IMR-90 (cell line): ENCODE results near the gene AHCTF1. TPM values are rescaled to one million over a fixed set of nuclear protein-coding genes. Genes with fewer than 3 reads are reported as not detected.

Experiments used
- ATAC-seq: fragments of 200-7000 bp; cut with Tn5 transposase; 2 replicates; pipeline ENCODE4 v1.9.1; 2020; ENCODE audit warnings: low read depth, mild to moderate bottlenecking, moderate library complexity
- BruUV-seq: library from RNA; stranded (reverse); fragments of 400-500 nt; replicated peaks from 2 replicates; lab custom pipeline; 2021; lab: Mats Ljungman, UMichigan
- CTCF ChIA-PET: fragments of 300-600 bp; formaldehyde crosslinking; extraction: SDS; loops from one replicate; lab custom pipeline; 2021; ENCODE audit warnings: antibody characterized with exemption; lab: Yijun Ruan, JAX
- POLR2A ChIA-PET: fragments of 300-600 bp; sonication (Branson Sonifier 250); formaldehyde crosslinking; loops from one replicate; lab custom pipeline; 2022; ENCODE audit warnings: antibody characterized with exemption; ENCODE audit not compliant: unreplicated experiment; lab: Charles Lee
- DNase-seq: peaks from one replicate; pipeline ENCODE4 v3.0.0; 2013
- H2AFZ ChIP-seq: replicated peaks from 2 replicates; pipeline ENCODE3; 2013; ENCODE audit warnings: low read length, mild to moderate bottlenecking; ENCODE audit not compliant: poor library complexity
- H2AK5ac ChIP-seq: 2 replicates; pipeline ENCODE4 v1.6.1; 2013; ENCODE audit warnings: low read depth, low read length, inconsistent platforms
- H2AK9ac ChIP-seq: replicated peaks from 2 replicates; pipeline ENCODE3; 2013; ENCODE audit warnings: mild to moderate bottlenecking, low read depth, low read length, moderate library complexity; ENCODE audit not compliant: poor library complexity
- H2BK120ac ChIP-seq: 2 replicates; pipeline ENCODE4 v1.6.1; 2013; ENCODE audit warnings: low read depth, low read length, inconsistent platforms
- H2BK15ac ChIP-seq: 3 replicates; pipeline ENCODE4 v1.6.1; 2013; ENCODE audit warnings: low read depth, low read length, inconsistent platforms
- H2BK20ac ChIP-seq: 2 replicates; pipeline ENCODE4 v1.6.1; 2013; ENCODE audit warnings: low read depth, mild to moderate bottlenecking, inconsistent platforms, low read length, moderate library complexity
- H2BK5ac ChIP-seq: 2 replicates; pipeline ENCODE4 v1.6.1; 2013; ENCODE audit warnings: mild to moderate bottlenecking, low read depth, low read length, inconsistent platforms; ENCODE audit not compliant: poor library complexity, severe bottlenecking
- H3K14ac ChIP-seq: replicated peaks from 2 replicates; pipeline ENCODE4 v1.6.1; 2013; ENCODE audit warnings: low read depth, low read length, inconsistent platforms
- H3K18ac ChIP-seq: 2 replicates; pipeline ENCODE4 v1.6.1; 2013; ENCODE audit warnings: low read depth, low read length, control low read depth
- H3K23ac ChIP-seq: 2 replicates; pipeline ENCODE4 v1.6.1; 2013; ENCODE audit warnings: low read depth, low read length, inconsistent platforms
- H3K27ac ChIP-seq: 2 replicates; pipeline ENCODE4 v1.5.1; 2013; ENCODE audit warnings: mild to moderate bottlenecking, control low read depth, low read length; ENCODE audit not compliant: insufficient read depth
- H3K27me3 ChIP-seq: 2 replicates; pipeline ENCODE4 v1.6.1; 2013; ENCODE audit warnings: low read length; ENCODE audit not compliant: control insufficient read depth, insufficient read depth
- H3K36me3 ChIP-seq: 2 replicates; pipeline ENCODE4 v1.6.1; 2013; ENCODE audit warnings: low read length, mixed read lengths; ENCODE audit not compliant: control insufficient read depth, insufficient read depth
- H3K4ac ChIP-seq: 2 replicates; pipeline ENCODE4 v1.6.1; 2013; ENCODE audit warnings: low read depth, low read length, inconsistent platforms
- H3K4me1 ChIP-seq: 2 replicates; pipeline ENCODE4 v1.6.1; 2013; ENCODE audit warnings: low read length, mixed read lengths; ENCODE audit not compliant: control insufficient read depth, insufficient read depth
- H3K4me2 ChIP-seq: 2 replicates; pipeline ENCODE4 v1.6.1; 2013; ENCODE audit warnings: low read depth, mild to moderate bottlenecking, control low read depth, low read length, moderate library complexity
- H3K4me3 ChIP-seq: 2 replicates; pipeline ENCODE4 v1.5.1; 2013; ENCODE audit warnings: low read depth, mild to moderate bottlenecking, control low read depth, low read length, moderate library complexity; ENCODE audit not compliant: insufficient read depth
- H3K56ac ChIP-seq: 2 replicates; pipeline ENCODE4 v1.6.1; 2013; ENCODE audit warnings: low read length, inconsistent platforms; ENCODE audit not compliant: insufficient read depth; ENCODE audit errors: extremely low read depth
- H3K79me1 ChIP-seq, 2 experiments: 2 replicates each; pipeline ENCODE4 v1.6.1; 2013; ENCODE audit warnings: low read length in 2 of 2, inconsistent platforms in 1 of 2, low read depth in 1 of 2
- H3K9ac ChIP-seq: 2 replicates; pipeline ENCODE4 v1.6.1; 2013; ENCODE audit warnings: low read depth, low read length, control low read depth
- H3K9me1 ChIP-seq: 2 replicates; pipeline ENCODE4 v1.6.1; 2013; ENCODE audit warnings: low read length, inconsistent platforms; ENCODE audit not compliant: insufficient read depth
- H3K9me3 ChIP-seq: 2 replicates; pipeline ENCODE4 v1.6.1; 2013; ENCODE audit warnings: low read length; ENCODE audit not compliant: control insufficient read depth, insufficient read depth
- H4K20me1 ChIP-seq: 2 replicates; pipeline ENCODE4 v1.6.1; 2013; ENCODE audit warnings: low read length, inconsistent platforms; ENCODE audit not compliant: insufficient read depth
- H4K5ac ChIP-seq: 2 replicates; pipeline ENCODE4 v1.6.1; 2013; ENCODE audit warnings: mild to moderate bottlenecking, low read depth, low read length, control low read depth
- H4K8ac ChIP-seq, 2 experiments: 2 replicates each; pipeline ENCODE4 v1.6.1; 2013; ENCODE audit warnings: low read depth in 2 of 2, low read length in 2 of 2, control low read depth in 1 of 2, inconsistent platforms in 1 of 2
- H4K91ac ChIP-seq: 2 replicates; pipeline ENCODE4 v1.6.1; 2013; ENCODE audit warnings: low read depth, low read length, inconsistent platforms; ENCODE audit not compliant: insufficient read depth
- CEBPB ChIP-seq: IDR thresholded peaks from 2 replicates; pipeline ENCODE4 v1.6.1; 2012; ENCODE audit warnings: low read depth, low read length, improper control_type of control experiment
- MAFK ChIP-seq: IDR thresholded peaks from 2 replicates; pipeline ENCODE4 v1.6.1; 2012; ENCODE audit warnings: low read depth, low read length, improper control_type of control experiment
- MAZ ChIP-seq: IDR thresholded peaks from 2 replicates; pipeline ENCODE4 v1.6.1; 2012; ENCODE audit warnings: low read depth, mild to moderate bottlenecking, low read length, improper control_type of control experiment, moderate library complexity, borderline replicate concordance
- NFE2L2 ChIP-seq: fragments of 150-350 bp; IDR thresholded peaks from 2 replicates; pipeline ENCODE4 v1.6.1; 2016; ENCODE audit warnings: low read depth, mild to moderate bottlenecking, low read length
- POLR2A ChIP-seq: IDR thresholded peaks from 2 replicates; pipeline ENCODE4 v1.6.1; 2012; ENCODE audit warnings: mild to moderate bottlenecking, low read depth, low read length
- RCOR1 ChIP-seq: IDR thresholded peaks from 2 replicates; pipeline ENCODE4 v1.6.1; 2012; ENCODE audit warnings: mild to moderate bottlenecking, low read length, improper control_type of control experiment; ENCODE audit not compliant: insufficient replicate concordance
- SMC3 ChIP-seq: fragments of 150-350 bp; IDR thresholded peaks from 2 replicates; pipeline ENCODE4 v1.6.1; 2016; ENCODE audit warnings: low read depth, mild to moderate bottlenecking, antibody characterized with exemption, low read length, moderate library complexity
- WGBS, 2 experiments: methylation state at CpG; one replicate each; pipeline versions ENCODE4 v1.1.5 to v1.1.7; 2013; ENCODE audit warnings: missing lambda C conversion rate in 2 of 2; ENCODE audit not compliant: insufficient read length in 1 of 2; ENCODE audit errors: extremely low coverage in 2 of 2; 5-methylcytosine and 5-hydroxymethylcytosine counted together
- dilution Hi-C: fragments of 300-500 bp; cut with HindIII; formaldehyde crosslinking; loops from one replicate; pipeline ENCODE4 v1.14.3; 2018; ENCODE audit warnings: low sequenced_read_pairs; ENCODE audit not compliant: unreplicated experiment
- in situ Hi-C: fragments of 300-500 bp; cut with MboI; formaldehyde crosslinking; loops from 3 replicates; pipeline ENCODE4 v1.14.3; 2019; ENCODE audit warnings: low sequenced_read_pairs, inconsistent platforms, mixed read lengths
- intact Hi-C: fragments of 100-400 bp; cut with micrococcal nuclease; formaldehyde crosslinking; loops from 2 replicates; pipeline ENCODE4 v1.10.0; 2022
- polyA plus RNA-seq, 3 experiments: library from polyadenylated mRNA; depleted of rRNA; stranded (reverse); fragments of >200 nt; gene quantifications; 2 replicates each; pipeline ENCODE4 v1.2.3, GENCODE V29; 2012; ENCODE audit warnings: low replicate concordance in 1 of 3
- total RNA-seq: library from RNA; depleted of rRNA; stranded (reverse); fragments of >200 nt; gene quantifications from 2 replicates; pipeline ENCODE4 v1.2.3, GENCODE V29; 2012
- TF ChIP-seq, protein P1 (sequence below): conservative IDR thresholded peaks from 2 replicates; pipeline ENCODE4 v1.5.1; 2012; ENCODE audit warnings: mild to moderate bottlenecking, low read depth, low read length, improper control_type of control experiment
- TF ChIP-seq, protein P2 (sequence below): fragments of 150-350 bp; IDR thresholded peaks from 2 replicates; pipeline ENCODE4 v1.6.1; 2017; ENCODE audit warnings: mild to moderate bottlenecking, antibody characterized with exemption, low read length, low read depth

Gene AHCTF1
- total and polyA plus RNA-seq, 2 of the 4 experiments (the other 2 are of a cell fraction): 8.9 to 29.0 TPM

DNA sequence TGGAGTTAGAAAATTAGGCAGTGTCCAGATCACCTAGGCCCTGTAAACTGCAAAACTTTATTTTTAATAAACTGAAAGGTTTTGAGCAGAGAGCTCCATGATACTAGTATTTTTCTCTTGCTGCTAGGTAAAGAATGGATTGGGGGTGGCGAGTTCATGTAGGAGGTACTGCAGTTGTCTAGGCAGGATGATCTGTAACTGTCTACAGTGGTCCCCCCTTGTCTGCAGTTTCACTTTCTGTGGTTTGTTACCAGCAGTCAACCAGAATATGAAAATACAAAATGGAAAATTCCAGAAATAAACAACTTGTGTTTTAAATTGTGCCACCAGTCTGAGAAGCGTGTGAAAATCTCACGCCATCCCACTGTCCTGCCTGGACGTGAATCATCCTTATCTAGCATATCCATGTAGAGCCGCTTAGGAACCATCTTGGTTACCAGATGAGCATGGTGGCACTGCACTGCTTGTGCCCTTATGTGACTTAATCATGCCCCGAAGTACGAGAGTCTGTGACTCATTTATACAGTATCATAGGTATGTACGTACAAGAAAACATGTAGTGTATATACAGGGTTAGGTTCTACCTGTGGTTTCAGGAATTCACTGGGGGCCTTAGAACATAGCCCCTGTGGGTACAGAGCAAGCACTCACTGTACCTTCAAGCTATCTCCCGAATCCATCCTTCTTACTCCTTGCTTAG, 94.2 kb downstream of the AHCTF1 start:
- Histone ChIP-seq H2BK5ac (no peak overlapping the region), H3K9me3 (no peaks in the 10 kb centered on the region), H3K9me1 (no peaks in the 10 kb centered on the region), H3K9ac (no peak overlapping the region), H3K56ac (no peak overlapping the region), H3K23ac (no peak overlapping the region), H2AFZ (no peak overlapping the region), H3K4ac (no peak overlapping the region), H4K5ac (no peak overlapping the region), H2BK120ac (no peak overlapping the region), H3K18ac (no peak overlapping the region), H4K91ac (no peak overlapping the region), H4K8ac (no peak overlapping the region), H2BK15ac (no peak overlapping the region), H2AK9ac (no peak overlapping the region), H3K14ac (no peak overlapping the region), H3K27ac (no peak overlapping the region), H3K4me3 (no peak overlapping the region), H3K36me3 (peaks cover 7% of the 10 kb centered on the region), H4K20me1 (no peaks in the 10 kb centered on the region), H3K4me2 (no peak overlapping the region), H3K79me1 (peaks cover 0 to 2% of the 10 kb centered on the region in 2 experiments; a peak in 1 of 4 replicates), H3K4me1 (no peaks in the 10 kb centered on the region), H3K27me3 (no peaks in the 10 kb centered on the region), H2AK5ac (no peak overlapping the region), H2BK20ac (no peak overlapping the region)
- ATAC-seq: peak; percentile 34; the same call in 1 of the 2 replicates
- dilution Hi-C loops (no loop called here), intact Hi-C loops (no loop called here), in situ Hi-C loops (no loop called here)
- CTCF ChIA-PET: no interaction called here
- no TSS peak for BruUV-seq
- 78% methylated on average over 5 of the region's 9 CpGs; no CpG with 5 or more reads in 1 of the 2 experiments for WGBS, 2 experiments
- no peak for TF ChIP-seq NFE2L2
- no peak for TF ChIP-seq CEBPB
- TF ChIP-seq SMC3: no peak
- TF ChIP-seq, protein P1, sequence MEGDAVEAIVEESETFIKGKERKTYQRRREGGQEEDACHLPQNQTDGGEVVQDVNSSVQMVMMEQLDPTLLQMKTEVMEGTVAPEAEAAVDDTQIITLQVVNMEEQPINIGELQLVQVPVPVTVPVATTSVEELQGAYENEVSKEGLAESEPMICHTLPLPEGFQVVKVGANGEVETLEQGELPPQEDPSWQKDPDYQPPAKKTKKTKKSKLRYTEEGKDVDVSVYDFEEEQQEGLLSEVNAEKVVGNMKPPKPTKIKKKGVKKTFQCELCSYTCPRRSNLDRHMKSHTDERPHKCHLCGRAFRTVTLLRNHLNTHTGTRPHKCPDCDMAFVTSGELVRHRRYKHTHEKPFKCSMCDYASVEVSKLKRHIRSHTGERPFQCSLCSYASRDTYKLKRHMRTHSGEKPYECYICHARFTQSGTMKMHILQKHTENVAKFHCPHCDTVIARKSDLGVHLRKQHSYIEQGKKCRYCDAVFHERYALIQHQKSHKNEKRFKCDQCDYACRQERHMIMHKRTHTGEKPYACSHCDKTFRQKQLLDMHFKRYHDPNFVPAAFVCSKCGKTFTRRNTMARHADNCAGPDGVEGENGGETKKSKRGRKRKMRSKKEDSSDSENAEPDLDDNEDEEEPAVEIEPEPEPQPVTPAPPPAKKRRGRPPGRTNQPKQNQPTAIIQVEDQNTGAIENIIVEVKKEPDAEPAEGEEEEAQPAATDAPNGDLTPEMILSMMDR: no peak
- no peak for TF ChIP-seq MAZ
- no peak for TF ChIP-seq MAFK
- no peak for TF ChIP-seq RCOR1
- TF ChIP-seq, protein P2, sequence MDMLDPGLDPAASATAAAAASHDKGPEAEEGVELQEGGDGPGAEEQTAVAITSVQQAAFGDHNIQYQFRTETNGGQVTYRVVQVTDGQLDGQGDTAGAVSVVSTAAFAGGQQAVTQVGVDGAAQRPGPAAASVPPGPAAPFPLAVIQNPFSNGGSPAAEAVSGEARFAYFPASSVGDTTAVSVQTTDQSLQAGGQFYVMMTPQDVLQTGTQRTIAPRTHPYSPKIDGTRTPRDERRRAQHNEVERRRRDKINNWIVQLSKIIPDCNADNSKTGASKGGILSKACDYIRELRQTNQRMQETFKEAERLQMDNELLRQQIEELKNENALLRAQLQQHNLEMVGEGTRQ: no peak
- no peak for TF ChIP-seq POLR2A
- POLR2A ChIA-PET: no interaction called here
- DNase-seq: peak; percentile 5
